ENCODE measurements around the gene SLC38A10. TPM values are rescaled to one million over a fixed set of nuclear protein-coding genes. Genes with fewer than 3 reads are reported as not detected.

The SLC38A10 gene
- total and polyA plus RNA-seq, 2 donors from 2014 or later: 72.7 to 89.7 TPM

GRCh38 chr17:81259058-81259605 is 36.0 kb downstream of the SLC38A10 start:
- Histone ChIP-seq H3K36me3 (ENCODE audit: control insufficient read depth in 2 of 3, insufficient read depth in 3 of 3, low read length in 3 of 3) (peaks cover 0 to 33% (median 10%) of the 10 kb centered on the region in 3 donors), H3K27me3 (ENCODE audit: control insufficient read depth, insufficient read depth, low read length) (no peaks in the 10 kb centered on the region), H3K27ac (ENCODE audit: low read depth in 2 of 2, low read length in 2 of 2) (no peak overlapping the region), H3K4me3 (ENCODE audit: low read length in 3 of 3) (no peak overlapping the region), H3K4me1 (ENCODE audit: control insufficient read depth in 2 of 3, insufficient read depth in 2 of 3, low read depth in 1 of 3, low read length in 3 of 3) (peaks cover 0 to 12% (median 9%) of the 10 kb centered on the region in 3 donors), H3K9ac (ENCODE audit: low read length in 3 of 3) (no peak overlapping the region), H3K9me3 (ENCODE audit: control insufficient read depth in 2 of 3, insufficient read depth in 1 of 3, low read length in 3 of 3) (no peaks in the 10 kb centered on the region)
- FAIRE-seq (no peak), DNase-seq (no peak)
- TF ChIP-seq, protein P1, sequence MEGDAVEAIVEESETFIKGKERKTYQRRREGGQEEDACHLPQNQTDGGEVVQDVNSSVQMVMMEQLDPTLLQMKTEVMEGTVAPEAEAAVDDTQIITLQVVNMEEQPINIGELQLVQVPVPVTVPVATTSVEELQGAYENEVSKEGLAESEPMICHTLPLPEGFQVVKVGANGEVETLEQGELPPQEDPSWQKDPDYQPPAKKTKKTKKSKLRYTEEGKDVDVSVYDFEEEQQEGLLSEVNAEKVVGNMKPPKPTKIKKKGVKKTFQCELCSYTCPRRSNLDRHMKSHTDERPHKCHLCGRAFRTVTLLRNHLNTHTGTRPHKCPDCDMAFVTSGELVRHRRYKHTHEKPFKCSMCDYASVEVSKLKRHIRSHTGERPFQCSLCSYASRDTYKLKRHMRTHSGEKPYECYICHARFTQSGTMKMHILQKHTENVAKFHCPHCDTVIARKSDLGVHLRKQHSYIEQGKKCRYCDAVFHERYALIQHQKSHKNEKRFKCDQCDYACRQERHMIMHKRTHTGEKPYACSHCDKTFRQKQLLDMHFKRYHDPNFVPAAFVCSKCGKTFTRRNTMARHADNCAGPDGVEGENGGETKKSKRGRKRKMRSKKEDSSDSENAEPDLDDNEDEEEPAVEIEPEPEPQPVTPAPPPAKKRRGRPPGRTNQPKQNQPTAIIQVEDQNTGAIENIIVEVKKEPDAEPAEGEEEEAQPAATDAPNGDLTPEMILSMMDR (IDR thresholded peaks at IDR 0.05; ENCODE audit: borderline replicate concordance, extremely low read depth, insufficient read depth): no peak
- intact Hi-C loops (cut with DNase I): loop anchor here (10.0 kb wide), 1 partner anchor 226 kb away; no protein-coding TSS in a partner anchor

GRCh38 chr17:81258292-81258691 is 36.8 kb downstream of the SLC38A10 start:
- TF ChIP-seq, protein P1 (IDR thresholded peaks at IDR 0.05; ENCODE audit: borderline replicate concordance, extremely low read depth, insufficient read depth): no peak
- Histone ChIP-seq H3K4me1 (ENCODE audit: control insufficient read depth in 2 of 3, insufficient read depth in 2 of 3, low read depth in 1 of 3, low read length in 3 of 3) (peaks cover 0 to 12% (median 9%) of the 10 kb centered on the region in 3 donors), H3K9me3 (ENCODE audit: control insufficient read depth in 2 of 3, insufficient read depth in 1 of 3, low read length in 3 of 3) (no peaks in the 10 kb centered on the region), H3K27me3 (ENCODE audit: control insufficient read depth, insufficient read depth, low read length) (no peaks in the 10 kb centered on the region), H3K27ac (ENCODE audit: low read depth in 2 of 2, low read length in 2 of 2) (no peak overlapping the region), H3K36me3 (ENCODE audit: control insufficient read depth in 2 of 3, insufficient read depth in 3 of 3, low read length in 3 of 3) (peaks cover 0 to 24% (median 10%) of the 10 kb centered on the region in 3 donors), H3K9ac (ENCODE audit: low read length in 3 of 3) (no peak overlapping the region), H3K4me3 (ENCODE audit: low read length in 3 of 3) (no peak overlapping the region)
- FAIRE-seq: no peak
- intact Hi-C loops (cut with DNase I): loop anchor here (10.0 kb wide), 1 partner anchor 227 kb away; no protein-coding TSS in a partner anchor
- peak in 4 of 5 donors; percentile 84 to 87 (median 85) for DNase-seq

DNA sequence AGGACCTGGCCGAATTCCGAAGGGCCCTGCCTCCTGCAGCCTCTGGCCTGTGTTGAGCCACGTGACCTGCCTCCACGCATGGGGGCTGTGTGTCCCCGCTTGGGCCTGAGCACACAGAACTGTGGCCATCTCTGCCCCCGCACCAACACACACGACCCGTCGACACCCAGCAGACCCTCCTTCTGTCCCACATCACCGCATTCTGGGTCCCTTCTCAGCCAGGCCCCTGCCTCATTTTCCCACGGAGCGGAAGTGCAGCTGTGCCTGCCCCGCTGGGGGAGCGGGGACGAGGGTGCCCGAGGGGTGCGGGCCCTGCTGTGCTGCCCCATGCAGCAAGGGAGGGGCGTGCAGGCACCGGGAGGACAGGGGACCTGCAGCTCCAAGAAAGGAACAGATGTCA is 37.6 kb downstream of the SLC38A10 start:
- DNase-seq (no peak), FAIRE-seq (no peak)
- intact Hi-C loops (cut with DNase I): loop anchor here (10.0 kb wide), 1 partner anchor 227 kb away; no protein-coding TSS in a partner anchor
- H3K4me1 ChIP-seq (ENCODE audit: control insufficient read depth in 2 of 3, insufficient read depth in 2 of 3, low read depth in 1 of 3, low read length in 3 of 3): peaks cover 0 to 14% (median 12%) of the 10 kb centered on the region in 3 donors
- H3K27me3 ChIP-seq (ENCODE audit: control insufficient read depth, insufficient read depth, low read length): no peaks in the 10 kb centered on the region
- H3K36me3 ChIP-seq (ENCODE audit: control insufficient read depth in 2 of 3, insufficient read depth in 3 of 3, low read length in 3 of 3): peaks cover 0 to 24% (median 10%) of the 10 kb centered on the region in 3 donors
- TF ChIP-seq, protein P1 (IDR thresholded peaks at IDR 0.05; ENCODE audit: borderline replicate concordance, extremely low read depth, insufficient read depth): no peak
- no peak overlapping the region for H3K9ac ChIP-seq (ENCODE audit: low read length in 3 of 3)
- H3K9me3 ChIP-seq (ENCODE audit: control insufficient read depth in 2 of 3, insufficient read depth in 1 of 3, low read length in 3 of 3): no peaks in the 10 kb centered on the region
- H3K4me3 ChIP-seq (ENCODE audit: low read length in 3 of 3): no peak overlapping the region
- H3K27ac ChIP-seq (ENCODE audit: low read depth in 2 of 2, low read length in 2 of 2): no peak overlapping the region

Data from kidney (tissue), 14 donors.